Bladder microvascular endothelial cell (primary cell): ENCODE data around the gene HDAC4. TPM values are rescaled to one million over a fixed set of nuclear protein-coding genes. Genes with fewer than 3 reads are reported as not detected.

ENCODE experiments used
- total RNA-seq: library from RNA; depleted of rRNA; stranded (reverse); fragments of >200 nt; gene quantifications from 2 replicates; pipeline ENCODE4 v1.2.3, GENCODE V29; 2014

Gene HDAC4
- 4.9 and 16.9 TPM in 2 replicates for total RNA-seq

GRCh38 chr2:239400596-239401066 lies at the start of gene HDAC4:
Gene HDAC4, minus strand, starts transcription at chr2:239401020. Its CDS starts 48,321 bp downstream, at chr2:239352699.

